K562 (cell line): Measurements from ENCODE around the gene DNAJC8. TPM values are rescaled to one million over a fixed set of nuclear protein-coding genes. Genes with fewer than 3 reads are reported as not detected.
A peak's percentile ranks its signal among the peaks of the same experiment; 100 is the strongest.

ENCODE experiments used
- BMI1 ChIP-seq: fragments of 150-350 bp; IDR thresholded peaks from 2 replicates; pipeline ENCODE4 v1.6.1; 2014; ENCODE audit warnings: low read length
- COPS2 ChIP-seq: fragments of 450-650 bp; conservative IDR thresholded peaks from 2 replicates; pipeline ENCODE4 v1.6.1; 2016; ENCODE audit warnings: mild to moderate bottlenecking, moderate library complexity
- ETS2 ChIP-seq: IDR thresholded peaks from 2 replicates; pipeline ENCODE4 v1.6.1; 2016; ENCODE audit warnings: borderline replicate concordance, missing genetic modification characterization, mild to moderate bottlenecking, moderate library complexity, missing compliant biosample characterization; ENCODE audit not compliant: poor library complexity, severe bottlenecking
- IFI16 ChIP-seq: fragments of 250-450 bp; sonication (Bioruptor Pico); IDR thresholded peaks from 2 replicates; pipeline ENCODE4 v2.1.2; 2022; ENCODE audit warnings: mild to moderate bottlenecking, inconsistent platforms
- NFE2L1 ChIP-seq: fragments of 450-650 bp; IDR thresholded peaks from 2 replicates; pipeline ENCODE4 v1.6.1; 2016; ENCODE audit warnings: missing genetic modification characterization, low read depth, mild to moderate bottlenecking, missing compliant biosample characterization, moderate library complexity, borderline replicate concordance
- TEAD1 ChIP-seq, 2 experiments: fragments of 450-650 bp in 1 of 2; sonication (generic) in 1 of 2; formaldehyde crosslinking; IDR thresholded peaks; 2 replicates each; pipeline versions ENCODE4 v1.4.0 to v1.8.0; 2020 to 2022; ENCODE audit warnings: mild to moderate bottlenecking in 2 of 2, missing genetic modification reagents in 1 of 2
- TGIF2 ChIP-seq: sonication (generic); formaldehyde crosslinking; IDR thresholded peaks from 2 replicates; pipeline ENCODE4 v1.8.1; 2022; ENCODE audit warnings: mild to moderate bottlenecking, missing genetic modification reagents, moderate library complexity
- ZNF445 ChIP-seq: fragments of 250-450 bp; sonication (Bioruptor Pico); IDR thresholded peaks from 2 replicates; pipeline ENCODE4 v1.4.0; 2020; ENCODE audit warnings: low read depth, mild to moderate bottlenecking, moderate library complexity
- polyA plus RNA-seq, 8 experiments: library from polyadenylated mRNA; depleted of rRNA in 4 of 8; stranded (reverse) in 5 of 8; unstranded in 3 of 8; fragments of >200 nt; fragmentation: Nextera tagmentation in 2 of 8; fragmentation: Illumina TruSeq in 1 of 8; extraction: Ambion mirVana in 2 of 8; extraction: Trizol in 1 of 8; gene quantifications; 2 replicates each; pipeline versions ENCODE4 v1.2.1 to v1.2.3, GENCODE V29; 2011 to 2014; ENCODE audit warnings: inconsistent platforms in 1 of 8, missing spikeins in 1 of 8
- total RNA-seq, 7 experiments: library from RNA; depleted of rRNA in 6 of 7; stranded (reverse); fragments of >200 nt in 6 of 7; fragmentation: Illumina TruSeq in 2 of 7; extraction: Trizol in 2 of 7; gene quantifications; 2 replicates each; pipeline versions ENCODE4 v1.2.1 to v1.2.3, GENCODE V29; 2011 to 2021; ENCODE audit warnings: low replicate concordance in 1 of 7
- TF ChIP-seq, protein P1 (sequence below): fragments of 250-450 bp; sonication (Bioruptor Pico); IDR thresholded peaks from 2 replicates; pipeline ENCODE4 v1.6.1; 2021; ENCODE audit warnings: mild to moderate bottlenecking
- TF ChIP-seq, protein P2 (sequence below): fragments of 250-450 bp; sonication (Bioruptor Pico); IDR thresholded peaks from 2 replicates; pipeline ENCODE4 v1.5.0; 2022; ENCODE audit warnings: mild to moderate bottlenecking
- TF ChIP-seq, protein P3 (sequence below): fragments of 250-450 bp; sonication (Bioruptor Pico); IDR thresholded peaks from 2 replicates; pipeline ENCODE4 v1.4.0; 2020

DNAJC8 gene
- total and polyA plus RNA-seq, 9 of the 15 experiments (the other 6 are each of a cell fraction or from before 2014, with no cell fraction given) = 143 to 508 (median 209) TPM

DNA sequence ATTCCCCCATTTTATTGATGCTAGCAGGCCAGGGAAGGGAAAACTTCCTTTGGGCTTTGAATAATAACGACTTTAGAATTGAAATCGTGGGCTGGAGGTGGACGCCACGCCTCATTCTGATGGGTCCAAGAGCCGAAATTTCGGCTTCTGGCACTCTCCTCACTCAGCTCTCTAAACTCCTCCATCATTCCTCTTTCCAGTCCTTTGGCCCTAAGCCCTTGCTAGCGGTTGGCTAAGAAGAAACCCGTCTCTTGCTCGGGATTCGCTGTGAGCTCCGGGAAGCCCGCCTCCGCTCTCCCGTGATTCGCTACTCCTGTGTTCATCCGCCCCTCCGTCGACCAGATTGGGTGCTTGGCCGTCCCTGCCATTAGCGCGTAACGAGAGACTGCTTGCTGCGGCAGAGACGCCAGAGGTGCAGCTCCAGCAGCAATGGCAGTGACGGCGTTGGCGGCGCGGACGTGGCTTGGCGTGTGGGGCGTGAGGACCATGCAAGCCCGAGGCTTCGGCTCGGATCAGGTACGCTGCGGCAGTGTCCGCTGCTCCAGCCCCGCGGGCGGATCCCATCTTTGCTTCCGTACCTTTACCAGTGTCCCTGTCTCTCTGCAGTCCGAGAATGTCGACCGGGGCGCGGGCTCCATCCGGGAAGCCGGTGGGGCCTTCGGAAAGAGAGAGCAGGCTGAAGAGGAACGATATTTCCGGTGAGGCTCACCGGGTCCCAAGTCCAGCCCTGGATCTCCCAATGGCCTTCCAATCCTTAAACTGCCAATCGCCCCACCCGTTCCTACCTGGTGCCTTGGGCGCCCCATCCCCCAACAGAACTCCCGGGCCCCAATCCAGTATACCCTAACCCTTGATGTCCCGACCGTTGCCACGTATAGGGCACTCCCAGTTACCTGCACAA, 3.2 kb upstream of the DNAJC8 start, which contains the start of gene ATP5IF1 (continued):
- TF ChIP-seq, protein P1, sequence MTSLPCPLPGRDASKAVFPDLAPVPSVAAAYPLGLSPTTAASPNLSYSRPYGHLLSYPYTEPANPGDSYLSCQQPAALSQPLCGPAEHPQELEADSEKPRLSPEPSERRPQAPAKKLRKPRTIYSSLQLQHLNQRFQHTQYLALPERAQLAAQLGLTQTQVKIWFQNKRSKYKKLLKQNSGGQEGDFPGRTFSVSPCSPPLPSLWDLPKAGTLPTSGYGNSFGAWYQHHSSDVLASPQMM (CRISPR knock-in tag) = no peak
- TF ChIP-seq ZNF445 (CRISPR knock-in tag) (no peak), TGIF2 (CRISPR knock-in tag) (no peak), TEAD1 (CRISPR knock-in tag; IDR thresholded peaks at IDR 0.05) (peak in 1 of 2 experiments; percentile 73; a peak in 1 of 4 replicates), NFE2L1 (tag) (no peak; the same call in 1 of the 2 replicates), IFI16 (CRISPR knock-in tag) (no peak), BMI1 (no peak), ETS2 (tag) (no peak), COPS2 (no peak)
- TF ChIP-seq, protein P2, sequence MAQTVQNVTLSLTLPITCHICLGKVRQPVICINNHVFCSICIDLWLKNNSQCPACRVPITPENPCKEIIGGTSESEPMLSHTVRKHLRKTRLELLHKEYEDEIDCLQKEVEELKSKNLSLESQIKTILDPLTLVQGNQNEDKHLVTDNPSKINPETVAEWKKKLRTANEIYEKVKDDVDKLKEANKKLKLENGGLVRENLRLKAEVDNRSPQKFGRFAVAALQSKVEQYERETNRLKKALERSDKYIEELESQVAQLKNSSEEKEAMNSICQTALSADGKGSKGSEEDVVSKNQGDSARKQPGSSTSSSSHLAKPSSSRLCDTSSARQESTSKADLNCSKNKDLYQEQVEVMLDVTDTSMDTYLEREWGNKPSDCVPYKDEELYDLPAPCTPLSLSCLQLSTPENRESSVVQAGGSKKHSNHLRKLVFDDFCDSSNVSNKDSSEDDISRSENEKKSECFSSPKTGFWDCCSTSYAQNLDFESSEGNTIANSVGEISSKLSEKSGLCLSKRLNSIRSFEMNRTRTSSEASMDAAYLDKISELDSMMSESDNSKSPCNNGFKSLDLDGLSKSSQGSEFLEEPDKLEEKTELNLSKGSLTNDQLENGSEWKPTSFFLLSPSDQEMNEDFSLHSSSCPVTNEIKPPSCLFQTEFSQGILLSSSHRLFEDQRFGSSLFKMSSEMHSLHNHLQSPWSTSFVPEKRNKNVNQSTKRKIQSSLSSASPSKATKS (CRISPR knock-in tag) = no peak
- TF ChIP-seq, protein P3, sequence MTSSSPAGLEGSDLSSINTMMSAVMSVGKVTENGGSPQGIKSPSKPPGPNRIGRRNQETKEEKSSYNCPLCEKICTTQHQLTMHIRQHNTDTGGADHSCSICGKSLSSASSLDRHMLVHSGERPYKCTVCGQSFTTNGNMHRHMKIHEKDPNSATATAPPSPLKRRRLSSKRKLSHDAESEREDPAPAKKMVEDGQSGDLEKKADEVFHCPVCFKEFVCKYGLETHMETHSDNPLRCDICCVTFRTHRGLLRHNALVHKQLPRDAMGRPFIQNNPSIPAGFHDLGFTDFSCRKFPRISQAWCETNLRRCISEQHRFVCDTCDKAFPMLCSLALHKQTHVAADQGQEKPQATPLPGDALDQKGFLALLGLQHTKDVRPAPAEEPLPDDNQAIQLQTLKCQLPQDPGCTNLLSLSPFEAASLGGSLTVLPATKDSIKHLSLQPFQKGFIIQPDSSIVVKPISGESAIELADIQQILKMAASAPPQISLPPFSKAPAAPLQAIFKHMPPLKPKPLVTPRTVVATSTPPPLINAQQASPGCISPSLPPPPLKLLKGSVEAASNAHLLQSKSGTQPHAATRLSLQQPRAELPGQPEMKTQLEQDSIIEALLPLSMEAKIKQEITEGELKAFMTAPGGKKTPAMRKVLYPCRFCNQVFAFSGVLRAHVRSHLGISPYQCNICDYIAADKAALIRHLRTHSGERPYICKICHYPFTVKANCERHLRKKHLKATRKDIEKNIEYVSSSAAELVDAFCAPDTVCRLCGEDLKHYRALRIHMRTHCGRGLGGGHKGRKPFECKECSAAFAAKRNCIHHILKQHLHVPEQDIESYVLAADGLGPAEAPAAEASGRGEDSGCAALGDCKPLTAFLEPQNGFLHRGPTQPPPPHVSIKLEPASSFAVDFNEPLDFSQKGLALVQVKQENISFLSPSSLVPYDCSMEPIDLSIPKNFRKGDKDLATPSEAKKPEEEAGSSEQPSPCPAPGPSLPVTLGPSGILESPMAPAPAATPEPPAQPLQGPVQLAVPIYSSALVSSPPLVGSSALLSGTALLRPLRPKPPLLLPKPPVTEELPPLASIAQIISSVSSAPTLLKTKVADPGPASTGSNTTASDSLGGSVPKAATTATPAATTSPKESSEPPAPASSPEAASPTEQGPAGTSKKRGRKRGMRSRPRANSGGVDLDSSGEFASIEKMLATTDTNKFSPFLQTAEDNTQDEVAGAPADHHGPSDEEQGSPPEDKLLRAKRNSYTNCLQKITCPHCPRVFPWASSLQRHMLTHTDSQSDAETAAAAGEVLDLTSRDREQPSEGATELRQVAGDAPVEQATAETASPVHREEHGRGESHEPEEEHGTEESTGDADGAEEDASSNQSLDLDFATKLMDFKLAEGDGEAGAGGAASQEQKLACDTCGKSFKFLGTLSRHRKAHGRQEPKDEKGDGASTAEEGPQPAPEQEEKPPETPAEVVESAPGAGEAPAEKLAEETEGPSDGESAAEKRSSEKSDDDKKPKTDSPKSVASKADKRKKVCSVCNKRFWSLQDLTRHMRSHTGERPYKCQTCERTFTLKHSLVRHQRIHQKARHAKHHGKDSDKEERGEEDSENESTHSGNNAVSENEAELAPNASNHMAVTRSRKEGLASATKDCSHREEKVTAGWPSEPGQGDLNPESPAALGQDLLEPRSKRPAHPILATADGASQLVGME = peak; percentile 86; the same call in 1 of the 2 replicates
